NCI-H1105 (cell line): ENCODE measurements around the gene OPRL1.

Experiments
- DNase-seq: peaks from one replicate; lab custom pipeline; 2025; lab: John Stamatoyannopoulos, UW

Gene OPRL1

GRCh38 chr20:64080013-64080812 is at the start of gene OPRL1:
OPRL1 (plus strand) TSS chr20:64080082; CDS start chr20:64092721, 12,639 bp downstream.
- no peak for DNase-seq

GRCh38 chr20:64030371-64031134 is 49.3 kb upstream of the OPRL1 start:
- DNase-seq: no peak

- DNase-seq: no peak
Observed at GRCh38 chr20:64031822-64032314, 48.0 kb upstream of the OPRL1 start.

- no peak for DNase-seq
Observed at GRCh38 chr20:64032706-64033624, 46.9 kb upstream of the OPRL1 start.

- no peak for DNase-seq
Observed at GRCh38 chr20:64033981-64034493, 45.8 kb upstream of the OPRL1 start.

- no peak for DNase-seq
Observed at GRCh38 chr20:64035066-64035932, 44.6 kb upstream of the OPRL1 start.

GRCh38 chr20:64035933-64036345 is 43.9 kb upstream of the OPRL1 start, which contains the start of gene C20orf204:
C20orf204 (plus strand) TSS chr20:64036182; CDS start chr20:64036324, 142 bp downstream.
- DNase-seq: no peak

GRCh38 chr20:64036346-64037198 is 43.3 kb upstream of the OPRL1 start:
- no peak for DNase-seq

- no peak for DNase-seq
Observed at GRCh38 chr20:64037199-64037497, 42.7 kb upstream of the OPRL1 start.

GRCh38 chr20:64037498-64038213 is 42.2 kb upstream of the OPRL1 start:
- peak; percentile 36 for DNase-seq

- no peak for DNase-seq
Observed at GRCh38 chr20:64038224-64038564, 41.7 kb upstream of the OPRL1 start.

- DNase-seq: peak; percentile 61
Observed at GRCh38 chr20:64038565-64039292, 41.2 kb upstream of the OPRL1 start.

GRCh38 chr20:64039293-64040160 is 40.4 kb upstream of the OPRL1 start:
- no peak for DNase-seq

GRCh38 chr20:64040231-64041039 is 39.4 kb upstream of the OPRL1 start:
- DNase-seq: no peak

GRCh38 chr20:64041040-64041780 is 38.7 kb upstream of the OPRL1 start:
- no peak for DNase-seq

- no peak for DNase-seq
Observed at GRCh38 chr20:64041781-64042053, 38.2 kb upstream of the OPRL1 start.
